SK-N-SH (cell line): ENCODE data around the gene THOP1. TPM values are rescaled to one million over a fixed set of nuclear protein-coding genes. Genes with fewer than 3 reads are reported as not detected.
"Not testable (repeated sequence)": the region's sequence is repeated elsewhere in the genome, so short reads cannot be mapped to it uniquely, and the experiment has no call there.

Source experiments
- CTCF ChIA-PET: fragments of 300-600, 350-600 bp; formaldehyde crosslinking; extraction: SDS; loops from one replicate; lab custom pipeline; 2021; lab: Yijun Ruan, JAX
- POLR2A ChIA-PET: fragments of 350-600 bp; sonication (Branson Sonifier 250); formaldehyde crosslinking; extraction: SDS; loops from one replicate; lab custom pipeline; 2020; ENCODE audit warnings: antibody characterized with exemption, inconsistent platforms; lab: Yijun Ruan, JAX
- DNase-seq: peaks from one replicate; pipeline ENCODE4 v3.0.0; 2012
- H2AFZ ChIP-seq: fragments of 200-600 bp; sonication (generic); 2 replicates; pipeline ENCODE4 v1.8.1; 2016; ENCODE audit warnings: antibody characterized with exemption, mild to moderate bottlenecking, low read depth
- H3F3A ChIP-seq: fragments of 200-600 bp; sonication (generic); replicated peaks from 2 replicates; pipeline ENCODE3; 2016; ENCODE audit warnings: antibody characterized with exemption, mild to moderate bottlenecking; ENCODE audit not compliant: insufficient read depth
- H3K27ac ChIP-seq, 2 experiments: fragments of 200-500 bp in 1 of 2; fragments of 200-600 bp in 1 of 2; sonication (Bioruptor generic) in 1 of 2; sonication (generic), shearing (Covaris generic) in 1 of 2; 2 replicates each; pipeline versions ENCODE4 v1.5.1 to v1.6.1; 2014 to 2016; ENCODE audit warnings: low read depth in 2 of 2, inconsistent platforms in 1 of 2, low read length in 1 of 2, mild to moderate bottlenecking in 1 of 2, mixed read lengths in 1 of 2
- H3K27me3 ChIP-seq: fragments of 200-600 bp; sonication (generic), shearing (Covaris generic); 2 replicates; pipeline ENCODE4 v1.6.1; 2016; ENCODE audit warnings: mixed run types; ENCODE audit not compliant: insufficient read depth
- H3K36me3 ChIP-seq, 2 experiments: fragments of 200-500 bp in 1 of 2; fragments of 200-600 bp in 1 of 2; sonication (Bioruptor generic) in 1 of 2; sonication (generic) in 1 of 2; replicated peaks in 1 of 2; 2 replicates each; pipeline versions ENCODE3 to v1.5.1; 2014 to 2016; ENCODE audit warnings: low read length in 1 of 2, mild to moderate bottlenecking in 1 of 2; ENCODE audit not compliant: insufficient read depth in 2 of 2, control insufficient read depth in 1 of 2
- H3K4me1 ChIP-seq, 2 experiments: fragments of 200-500 bp in 1 of 2; fragments of 200-600 bp in 1 of 2; sonication (Bioruptor generic) in 1 of 2; sonication (generic), shearing (Covaris generic) in 1 of 2; 2 replicates each; pipeline versions ENCODE4 v1.5.1 to v1.6.1; 2014 to 2016; ENCODE audit warnings: low read depth in 1 of 2, low read length in 1 of 2, mixed run types in 1 of 2; ENCODE audit not compliant: insufficient read depth in 2 of 2, control insufficient read depth in 1 of 2
- H3K4me2 ChIP-seq: fragments of 200-600 bp; sonication (generic), shearing (Covaris generic); 2 replicates; pipeline ENCODE4 v1.6.1; 2017; ENCODE audit warnings: mixed run types
- H3K4me3 ChIP-seq, 2 experiments: fragments of 200-500 bp in 1 of 2; fragments of 200-600 bp in 1 of 2; sonication (Bioruptor generic) in 1 of 2; sonication (generic), shearing (Covaris generic) in 1 of 2; 2 replicates each; pipeline versions ENCODE4 v1.5.1 to v1.8.1; 2014 to 2016; ENCODE audit warnings: low read depth in 2 of 2, inconsistent platforms in 1 of 2, low read length in 1 of 2, mild to moderate bottlenecking in 1 of 2, mixed read lengths in 1 of 2, moderate library complexity in 1 of 2
- H3K79me2 ChIP-seq: fragments of 200-600 bp; sonication (generic); 2 replicates; pipeline ENCODE4 v1.8.1; 2017; ENCODE audit warnings: mild to moderate bottlenecking; ENCODE audit not compliant: insufficient read depth
- H3K9ac ChIP-seq: fragments of 200-600 bp; sonication (generic); 2 replicates; pipeline ENCODE4 v1.6.1; 2017; ENCODE audit warnings: mixed run types
- H3K9me2 ChIP-seq: fragments of 200-600 bp; sonication (generic); 2 replicates; pipeline ENCODE4 v1.6.1; 2017; ENCODE audit warnings: mixed run types
- H3K9me3 ChIP-seq: fragments of 200-600 bp; sonication (generic); 2 replicates; pipeline ENCODE4 v1.6.1; 2017; ENCODE audit warnings: mixed run types, mild to moderate bottlenecking, moderate library complexity
- H4K20me1 ChIP-seq: fragments of 200-600 bp; sonication (generic); 2 replicates; pipeline ENCODE4 v1.6.1; 2017; ENCODE audit warnings: mild to moderate bottlenecking, mixed run types; ENCODE audit not compliant: insufficient read depth
- CTCF ChIP-seq: fragments of 200-600 bp; sonication (generic); IDR thresholded peaks from 2 replicates; pipeline ENCODE4 v1.6.1; 2017; ENCODE audit warnings: antibody characterized with exemption, mild to moderate bottlenecking, moderate library complexity
- ELF1 ChIP-seq: IDR thresholded peaks from 2 replicates; pipeline ENCODE4 v1.4.0; 2012
- EP300 ChIP-seq, 2 experiments: IDR thresholded peaks; 2 replicates each; pipeline versions ENCODE4 v1.4.0 to v1.6.1; 2012; ENCODE audit warnings: borderline replicate concordance in 1 of 2, low read depth in 1 of 2, low read length in 1 of 2
- EZH2phosphoT487 ChIP-seq: fragments of 200-600 bp; sonication (generic); IDR thresholded peaks from 2 replicates; pipeline ENCODE4 v1.6.1; 2017; ENCODE audit warnings: low read depth, mixed run types, mild to moderate bottlenecking, antibody characterized with exemption, moderate library complexity, borderline replicate concordance
- FOXJ3 ChIP-seq: sonication (generic); formaldehyde crosslinking; IDR thresholded peaks from 2 replicates; pipeline ENCODE4 v1.5.1; 2020; ENCODE audit warnings: mild to moderate bottlenecking, missing genetic modification reagents
- GATA2 ChIP-seq: sonication (generic); formaldehyde crosslinking; IDR thresholded peaks from 2 replicates; pipeline ENCODE4 v1.5.0; 2020; ENCODE audit warnings: mild to moderate bottlenecking, missing genetic modification reagents
- POLR2AphosphoS5 ChIP-seq: IDR thresholded peaks from 2 replicates; pipeline ENCODE4 v1.6.1; 2012; ENCODE audit warnings: low read depth, low read length
- RAD21 ChIP-seq: IDR thresholded peaks from 2 replicates; pipeline ENCODE4 v1.6.1; 2012; ENCODE audit warnings: mild to moderate bottlenecking, low read length
- RCOR1 ChIP-seq: fragments of 150-350 bp; IDR thresholded peaks from 2 replicates; pipeline ENCODE4 v1.6.1; 2017; ENCODE audit warnings: antibody characterized with exemption, low read length
- SIN3A ChIP-seq: IDR thresholded peaks from 2 replicates; pipeline ENCODE4 v1.6.1; 2012; ENCODE audit warnings: low read depth, mild to moderate bottlenecking, low read length, moderate library complexity, borderline replicate concordance
- TAF1 ChIP-seq: IDR thresholded peaks from 2 replicates; pipeline ENCODE4 v1.6.1; 2012; ENCODE audit warnings: low read depth, mild to moderate bottlenecking, low read length, moderate library complexity, borderline replicate concordance
- whole genome bisulfite sequencing: methylation state at CpG from one replicate; pipeline ENCODE4 v1.1.6; 2017; ENCODE audit warnings: low lambda C conversion rate; 5-methylcytosine and 5-hydroxymethylcytosine counted together
- polyA plus RNA-seq, 3 experiments: library from polyadenylated mRNA; depleted of rRNA; stranded (reverse); fragments of >200 nt; gene quantifications; 2 replicates each; pipeline ENCODE4 v1.2.3, GENCODE V29; 2012
- TF ChIP-seq, protein P1 (sequence below): IDR thresholded peaks from 2 replicates; pipeline ENCODE4 v1.4.0; 2012; ENCODE audit warnings: low read depth
- TF ChIP-seq, protein P2 (sequence below): IDR thresholded peaks from 2 replicates; pipeline ENCODE4; 2012
- TF ChIP-seq, protein P3 (sequence below): IDR thresholded peaks from 2 replicates; pipeline ENCODE4 v1.4.0; 2012; ENCODE audit warnings: low read depth, borderline replicate concordance

The THOP1 gene
- polyA plus RNA-seq, 1 of the 3 experiments (the other 2 are of a cell fraction) = 138 TPM

GRCh38 chr19:2816641-2817040 is 31.3 kb downstream of the THOP1 start:
- Histone ChIP-seq H3K4me2 (no peak overlapping the region), H3K36me3 (peaks cover 0 to 11% of the 10 kb centered on the region in 2 experiments), H2AFZ (no peak overlapping the region), H3K4me3 (no peak overlapping the region), H3K27me3 (no peaks in the 10 kb centered on the region), H3K27ac (no peak overlapping the region), H3F3A (no peaks in the 10 kb centered on the region), H3K9ac (no peak overlapping the region), H4K20me1 (no peaks in the 10 kb centered on the region), H3K9me3 (no peaks in the 10 kb centered on the region), H3K4me1 (peaks cover 0 to 26% of the 10 kb centered on the region in 2 experiments; a peak in 1 of 4 replicates), H3K79me2 (no peaks in the 10 kb centered on the region), H3K9me2 (no peaks in the 10 kb centered on the region)
- WGBS = 95% methylated on average over 11 of the region's 16 CpGs
- DNase-seq = no peak
- POLR2A ChIA-PET = no interaction called here
- CTCF ChIA-PET = no interaction called here
- TF ChIP-seq FOXJ3 (CRISPR knock-in tag) = no peak
- TF ChIP-seq SIN3A = no peak

GRCh38 chr19:2817237-2817829 is 32.0 kb downstream of the THOP1 start:
- H3K9me2 ChIP-seq, H3K4me3 ChIP-seq, H3F3A ChIP-seq, H3K27ac ChIP-seq, H3K79me2 ChIP-seq, POLR2A ChIA-PET, H3K36me3 ChIP-seq, CTCF ChIA-PET, H3K4me2 ChIP-seq, H3K9ac ChIP-seq, DNase-seq, H4K20me1 ChIP-seq, H2AFZ ChIP-seq, H3K27me3 ChIP-seq, H3K9me3 ChIP-seq: not testable (repeated sequence)
- peaks cover 0 to 23% of the 10 kb centered on the region in 2 experiments; a peak in 1 of 4 replicates for H3K4me1 ChIP-seq
- WGBS = 88% methylated on average over 22 of the region's 22 CpGs

GRCh38 chr19:2819540-2820111 is 34.3 kb downstream of the THOP1 start, which contains the start of gene ZNF554:
Gene ZNF554, plus strand, starts transcription at chr19:2819868. Its CDS starts 204 bp downstream, at chr19:2820072.
- WGBS = 2% methylated on average over 17 of the region's 64 CpGs
- Histone ChIP-seq H3K9ac (peak within 1 kb of the TSS; percentile 66), H3K36me3 (no peaks in the 10 kb centered on the region), H3K4me1 (peaks cover 0 to 3% of the 10 kb centered on the region in 2 experiments; a peak in 1 of 4 replicates), H3K4me3 (peak within 1 kb of the TSS; percentile 72 to 79), H3F3A (no peaks in the 10 kb centered on the region), H3K79me2 (no peaks in the 10 kb centered on the region), H3K27me3 (no peaks in the 10 kb centered on the region), H3K9me2 (no peaks in the 10 kb centered on the region), H3K9me3 (no peaks in the 10 kb centered on the region), H4K20me1 (no peaks in the 10 kb centered on the region), H3K4me2 (peak within 1 kb of the TSS; percentile 94), H3K27ac (peak within 1 kb of the TSS in 1 of 2 experiments; percentile 17; a peak in 1 of 4 replicates), H2AFZ (peak within 1 kb of the TSS; percentile 91)
- ChIA-PET CTCF (interaction anchor here (0.7 to 2.6 kb wide), 16 partner anchors 9 to 324 kb away, joined by 3 to 13 read pairs (median 4); partner anchors contain the start of genes SLC39A3, THOP1, ZNF555 and ZNF57), POLR2A (interaction anchor here (0.6 to 0.9 kb wide), 2 partner anchors 34 to 131 kb away, joined by 3 read pairs; partner anchors contain the start of gene THOP1)
- peak; percentile 97 for DNase-seq
- peak; percentile 5; the same call in 1 of the 2 replicates for TF ChIP-seq RAD21
- TF ChIP-seq TAF1 = peak; percentile 63
- peak; percentile 70 for TF ChIP-seq RCOR1
- peak; percentile 35; the same call in 1 of the 2 replicates for TF ChIP-seq POLR2AphosphoS5
- peak; percentile 81; the same call in 1 of the 2 replicates for TF ChIP-seq SIN3A
- no peak for TF ChIP-seq GATA2 (CRISPR knock-in tag)
- TF ChIP-seq CTCF = peak; percentile 81
- TF ChIP-seq EZH2phosphoT487 = no peak
- peak; percentile 39; the same call in 1 of the 2 replicates for TF ChIP-seq ELF1
- TF ChIP-seq, protein P1, sequence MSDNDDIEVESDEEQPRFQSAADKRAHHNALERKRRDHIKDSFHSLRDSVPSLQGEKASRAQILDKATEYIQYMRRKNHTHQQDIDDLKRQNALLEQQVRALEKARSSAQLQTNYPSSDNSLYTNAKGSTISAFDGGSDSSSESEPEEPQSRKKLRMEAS = peak; percentile 72
- TF ChIP-seq, protein P2, sequence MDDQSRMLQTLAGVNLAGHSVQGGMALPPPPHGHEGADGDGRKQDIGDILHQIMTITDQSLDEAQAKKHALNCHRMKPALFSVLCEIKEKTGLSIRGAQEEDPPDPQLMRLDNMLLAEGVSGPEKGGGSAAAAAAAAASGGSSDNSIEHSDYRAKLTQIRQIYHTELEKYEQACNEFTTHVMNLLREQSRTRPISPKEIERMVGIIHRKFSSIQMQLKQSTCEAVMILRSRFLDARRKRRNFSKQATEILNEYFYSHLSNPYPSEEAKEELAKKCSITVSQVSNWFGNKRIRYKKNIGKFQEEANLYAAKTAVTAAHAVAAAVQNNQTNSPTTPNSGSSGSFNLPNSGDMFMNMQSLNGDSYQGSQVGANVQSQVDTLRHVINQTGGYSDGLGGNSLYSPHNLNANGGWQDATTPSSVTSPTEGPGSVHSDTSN = no peak
- TF ChIP-seq, protein P3, sequence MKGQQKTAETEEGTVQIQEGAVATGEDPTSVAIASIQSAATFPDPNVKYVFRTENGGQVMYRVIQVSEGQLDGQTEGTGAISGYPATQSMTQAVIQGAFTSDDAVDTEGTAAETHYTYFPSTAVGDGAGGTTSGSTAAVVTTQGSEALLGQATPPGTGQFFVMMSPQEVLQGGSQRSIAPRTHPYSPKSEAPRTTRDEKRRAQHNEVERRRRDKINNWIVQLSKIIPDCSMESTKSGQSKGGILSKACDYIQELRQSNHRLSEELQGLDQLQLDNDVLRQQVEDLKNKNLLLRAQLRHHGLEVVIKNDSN = 0 out of 2 replicates have a peak, but pooled peaks have one; percentile 24
- TF ChIP-seq EP300 (IDR thresholded peaks at IDR 0.05; ENCODE audit: borderline replicate concordance in 1 of 2, low read depth in 1 of 2, low read length in 1 of 2) = 0 out of 4 replicates have a peak, but pooled peaks of 1 of the 2 experiments have one; percentile 33
